Prostate gland (tissue), 2 donors: ENCODE data around the gene NEB. TPM values are rescaled to one million over a fixed set of nuclear protein-coding genes. Genes with fewer than 3 reads are reported as not detected.

Source experiments
- DNase-seq: peaks from one replicate; pipeline ENCODE4 v3.0.0-alpha.2; 2019; ENCODE audit warnings: low spot score
- H3K27ac ChIP-seq, 2 donors: fragments of 200-600 bp; sonication (generic); 2 replicates each; pipeline ENCODE4 v1.5.1; 2017 to 2019
- H3K27me3 ChIP-seq: fragments of 200-600 bp; sonication (generic); replicated peaks from 2 replicates; pipeline ENCODE4 v1.5.1; 2019; ENCODE audit not compliant: insufficient read depth
- H3K36me3 ChIP-seq, 2 donors: fragments of 200-600 bp; sonication (generic); 1 replicate in 1 of 2; 2 replicates in 1 of 2; pipeline versions ENCODE4 v1.5.1 to v1.8.1; 2017 to 2019
- H3K4me1 ChIP-seq: fragments of 200-600 bp; sonication (generic); replicated peaks from 2 replicates; pipeline ENCODE4 v1.5.1; 2019
- H3K4me3 ChIP-seq, 2 donors: fragments of 200-600 bp; sonication (generic); 2 replicates each; pipeline ENCODE4 v1.5.1; 2017 to 2019
- H3K9me3 ChIP-seq: fragments of 200-600 bp; sonication (generic); 2 replicates; pipeline ENCODE4 v1.5.1; 2017
- POLR2A ChIP-seq: fragments of 450-650 bp; IDR thresholded peaks from one replicate; pipeline ENCODE4 v1.6.1; 2016; ENCODE audit warnings: antibody characterized with exemption, mild to moderate bottlenecking
- POLR2AphosphoS5 ChIP-seq: sonication (generic); formaldehyde crosslinking; IDR thresholded peaks from one replicate; pipeline ENCODE4 v1.6.1; 2017; ENCODE audit warnings: antibody characterized with exemption
- WGBS: methylation state at CpG from one replicate; pipeline ENCODE4 v1.1.5; 2018; 5-methylcytosine and 5-hydroxymethylcytosine counted together
- intact Hi-C: fragments of 100-400 bp; cut with DNase I; formaldehyde crosslinking; loops from one replicate; pipeline ENCODE4 v1.14.2; 2022
- total RNA-seq, 2 donors: library from RNA; depleted of rRNA; stranded (reverse); fragments of >200 nt; gene quantifications; one replicate each; pipeline ENCODE4 v1.1.0, GENCODE V29; 2016
- TF ChIP-seq, protein P1 (sequence below), 4 experiments: fragments of 200-600 bp in 2 of 4; fragments of 450-650 bp in 2 of 4; sonication (generic) in 2 of 4; IDR thresholded peaks; 1 replicate in 3 of 4; 2 replicates in 1 of 4; pipeline ENCODE4 v1.5.1; 2016 to 2019; ENCODE audit warnings: antibody characterized with exemption in 4 of 4, mild to moderate bottlenecking in 2 of 4, moderate library complexity in 2 of 4

Gene NEB
- total RNA-seq, 2 donors from 2014 or later = 7.3 to 57.9 TPM

DNA sequence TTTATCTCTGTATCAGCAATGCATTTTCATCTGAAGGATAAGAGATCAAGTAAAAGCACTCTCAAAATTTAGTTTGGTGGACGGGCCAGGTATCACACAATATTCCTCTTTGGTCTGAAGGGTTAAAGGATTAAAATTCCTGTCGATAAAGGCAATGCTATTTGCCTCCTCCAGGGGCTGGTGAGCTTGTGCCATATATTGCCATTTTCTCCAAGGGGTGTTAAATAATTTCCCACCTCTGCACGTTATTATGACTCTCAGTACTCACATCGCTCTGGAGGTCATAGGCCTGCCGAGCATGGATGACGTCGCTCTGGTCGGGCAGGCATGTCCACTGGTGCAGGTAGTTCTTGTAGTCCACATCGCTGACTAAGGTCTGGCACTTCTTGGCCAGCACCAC, 94.2 kb downstream of the NEB start:
- Histone ChIP-seq H3K4me1 (no peaks in the 10 kb centered on the region), H3K4me3 (no peak overlapping the region), H3K27ac (no peak overlapping the region), H3K27me3 (no peaks in the 10 kb centered on the region), H3K9me3 (no peaks in the 10 kb centered on the region), H3K36me3 (no peaks in the 10 kb centered on the region)
- 95% methylated on average over 9 of the region's 9 CpGs for WGBS
- no peak for DNase-seq
- intact Hi-C loops = no loop called here
- TF ChIP-seq POLR2A (no peak), POLR2AphosphoS5 (no peak)
- TF ChIP-seq, protein P1, sequence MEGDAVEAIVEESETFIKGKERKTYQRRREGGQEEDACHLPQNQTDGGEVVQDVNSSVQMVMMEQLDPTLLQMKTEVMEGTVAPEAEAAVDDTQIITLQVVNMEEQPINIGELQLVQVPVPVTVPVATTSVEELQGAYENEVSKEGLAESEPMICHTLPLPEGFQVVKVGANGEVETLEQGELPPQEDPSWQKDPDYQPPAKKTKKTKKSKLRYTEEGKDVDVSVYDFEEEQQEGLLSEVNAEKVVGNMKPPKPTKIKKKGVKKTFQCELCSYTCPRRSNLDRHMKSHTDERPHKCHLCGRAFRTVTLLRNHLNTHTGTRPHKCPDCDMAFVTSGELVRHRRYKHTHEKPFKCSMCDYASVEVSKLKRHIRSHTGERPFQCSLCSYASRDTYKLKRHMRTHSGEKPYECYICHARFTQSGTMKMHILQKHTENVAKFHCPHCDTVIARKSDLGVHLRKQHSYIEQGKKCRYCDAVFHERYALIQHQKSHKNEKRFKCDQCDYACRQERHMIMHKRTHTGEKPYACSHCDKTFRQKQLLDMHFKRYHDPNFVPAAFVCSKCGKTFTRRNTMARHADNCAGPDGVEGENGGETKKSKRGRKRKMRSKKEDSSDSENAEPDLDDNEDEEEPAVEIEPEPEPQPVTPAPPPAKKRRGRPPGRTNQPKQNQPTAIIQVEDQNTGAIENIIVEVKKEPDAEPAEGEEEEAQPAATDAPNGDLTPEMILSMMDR (IDR thresholded peaks at IDR 0.05) = no peak

DNA sequence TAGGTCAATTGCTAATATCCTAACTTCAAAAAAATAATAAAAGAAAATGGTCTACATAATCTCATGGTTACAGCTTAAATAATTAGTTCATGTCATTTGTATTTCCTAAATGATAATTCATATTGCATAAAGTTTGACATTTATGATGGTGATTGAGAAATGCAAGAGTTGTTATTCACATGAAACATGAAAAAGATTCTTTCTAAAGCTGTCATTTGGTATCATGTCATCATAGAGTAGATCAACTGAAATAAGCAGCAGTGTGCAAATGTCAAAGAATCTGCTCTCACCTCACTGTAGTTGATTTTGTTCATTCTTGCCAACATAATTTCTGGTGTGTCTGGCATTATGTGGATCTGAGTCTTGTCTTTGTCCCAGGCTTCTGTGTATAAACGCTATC, 95.3 kb downstream of the NEB start:
- H3K36me3 ChIP-seq = no peaks in the 10 kb centered on the region
- TF ChIP-seq, protein P1 (IDR thresholded peaks at IDR 0.05) = no peak
- no peak for TF ChIP-seq POLR2A
- TF ChIP-seq POLR2AphosphoS5 = no peak
- no peak overlapping the region for H3K27ac ChIP-seq
- WGBS = 89% methylated on average over 1 of the region's 1 CpG
- no peak for DNase-seq
- H3K27me3 ChIP-seq = no peaks in the 10 kb centered on the region
- intact Hi-C loops = no loop called here
- no peaks in the 10 kb centered on the region for H3K4me1 ChIP-seq
- no peaks in the 10 kb centered on the region for H3K9me3 ChIP-seq
- H3K4me3 ChIP-seq = no peak overlapping the region

DNA sequence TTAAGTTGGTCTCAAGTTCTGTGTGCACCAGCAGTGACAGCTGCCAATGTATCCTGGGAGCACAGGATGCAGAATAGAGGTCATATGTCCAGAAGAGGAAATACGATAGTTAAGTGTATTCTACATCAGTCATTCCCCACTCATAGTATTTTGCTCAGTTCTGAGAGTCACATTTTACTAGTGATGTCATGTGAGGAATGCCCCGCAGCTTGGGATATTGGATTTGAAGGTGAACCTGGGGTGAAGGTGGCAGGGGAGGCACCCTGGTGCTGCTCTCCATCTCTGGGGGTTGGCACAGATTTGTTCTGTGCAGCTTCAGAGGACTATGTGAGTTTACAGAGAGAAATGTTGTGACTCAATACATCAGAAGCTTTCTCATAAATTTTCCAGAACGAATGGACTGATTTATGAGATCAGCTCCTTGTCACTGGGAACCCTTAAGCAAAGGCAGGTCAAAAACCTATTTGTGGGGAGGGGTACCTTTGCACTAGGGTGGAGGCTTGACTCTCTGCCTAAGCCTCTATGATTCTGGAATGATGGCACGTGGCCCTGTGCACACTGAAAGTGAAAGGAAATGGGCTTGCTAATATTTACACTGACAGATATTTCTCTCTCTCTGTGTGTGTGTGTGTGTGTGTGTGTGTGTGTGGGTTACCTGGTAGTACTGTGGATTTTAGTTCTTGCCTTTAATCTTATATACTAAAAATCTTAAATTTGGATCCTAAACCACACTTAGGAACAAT, 95.9 kb downstream of the NEB start:
- WGBS = 22% methylated on average over 4 of the region's 4 CpGs
- no peaks in the 10 kb centered on the region for H3K27me3 ChIP-seq
- intact Hi-C loops = no loop called here
- no peaks in the 10 kb centered on the region for H3K4me1 ChIP-seq
- H3K4me3 ChIP-seq = no peak overlapping the region
- no peaks in the 10 kb centered on the region for H3K9me3 ChIP-seq
- TF ChIP-seq, protein P1 (IDR thresholded peaks at IDR 0.05) = no peak
- TF ChIP-seq POLR2A = no peak
- no peak for TF ChIP-seq POLR2AphosphoS5
- H3K27ac ChIP-seq = no peak overlapping the region
- DNase-seq = peak; percentile 27
- H3K36me3 ChIP-seq = no peaks in the 10 kb centered on the region

DNA sequence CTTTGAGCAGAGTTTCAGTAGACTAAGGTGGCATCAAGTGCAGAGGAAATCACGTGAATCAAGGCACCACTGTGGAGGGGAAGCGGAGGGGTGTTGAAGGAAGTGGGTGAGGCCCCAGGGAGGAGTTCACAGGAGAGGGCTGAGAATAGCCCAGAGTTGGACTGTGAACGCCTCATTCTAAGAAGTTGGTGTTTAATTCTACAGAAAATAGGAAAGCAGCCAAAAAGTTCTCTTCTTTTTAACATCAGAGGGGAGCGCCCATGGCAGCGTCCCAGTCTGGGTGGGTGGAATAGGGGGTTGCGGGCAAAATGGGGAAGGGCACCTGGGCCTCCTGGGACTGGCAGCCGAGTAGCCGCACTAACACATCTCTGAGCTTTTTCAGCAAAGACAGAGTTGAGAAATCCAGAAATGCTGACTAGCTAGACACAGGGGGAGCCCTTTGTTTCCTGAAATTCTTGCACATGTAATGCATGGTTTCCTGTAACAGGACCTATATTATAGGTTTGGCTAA, 97.0 kb downstream of the NEB start:
- Histone ChIP-seq H3K27me3 (no peaks in the 10 kb centered on the region), H3K4me3 (no peak overlapping the region), H3K4me1 (no peaks in the 10 kb centered on the region), H3K9me3 (no peaks in the 10 kb centered on the region), H3K36me3 (no peaks in the 10 kb centered on the region), H3K27ac (no peak overlapping the region)
- WGBS = 42% methylated on average over 8 of the region's 8 CpGs
- no peak for DNase-seq
- TF ChIP-seq POLR2AphosphoS5 = no peak
- no peak for TF ChIP-seq POLR2A
- TF ChIP-seq, protein P1 (IDR thresholded peaks at IDR 0.05) = no peak
- intact Hi-C loops = no loop called here
